ENCODE data around the gene NHERF2.

NHERF2 gene

GRCh38 chr16:2016407-2016922, 10.2 kb upstream of the NHERF2 start:
- DNase-seq (ENCODE audit: extremely low read depth, low read depth) = no peak
- TF ChIP-seq CTCF (IDR thresholded peaks at IDR 0.05; ENCODE audit: low read depth, low read length) = peak; percentile 46

- no peak for DNase-seq (ENCODE audit: extremely low read depth, low read depth)
- TF ChIP-seq CTCF (IDR thresholded peaks at IDR 0.05; ENCODE audit: low read depth, low read length) = no peak
Observed at GRCh38 chr16:2019518-2019920, 7.2 kb upstream of the NHERF2 start, which contains the start of gene NPW. Gene NPW (plus strand): TSS chr16:2019785.

- DNase-seq (ENCODE audit: extremely low read depth, low read depth) = no peak
- TF ChIP-seq CTCF (IDR thresholded peaks at IDR 0.05; ENCODE audit: low read depth, low read length) = no peak
Observed at GRCh38 chr16:2019921-2020831, 6.5 kb upstream of the NHERF2 start.

GRCh38 chr16:2022723-2023091, 4.0 kb upstream of the NHERF2 start:
- no peak for TF ChIP-seq CTCF (IDR thresholded peaks at IDR 0.05; ENCODE audit: low read depth, low read length)
- no peak for DNase-seq (ENCODE audit: extremely low read depth, low read depth)

- peak; percentile 84 for TF ChIP-seq CTCF (IDR thresholded peaks at IDR 0.05; ENCODE audit: low read depth, low read length)
- peak; percentile 65 for DNase-seq (ENCODE audit: extremely low read depth, low read depth)
Observed at GRCh38 chr16:2023092-2024031, 3.3 kb upstream of the NHERF2 start.

- TF ChIP-seq CTCF (IDR thresholded peaks at IDR 0.05; ENCODE audit: low read depth, low read length) = no peak
- DNase-seq (ENCODE audit: extremely low read depth, low read depth) = no peak
Observed at GRCh38 chr16:2024032-2024420, 2.7 kb upstream of the NHERF2 start.
